GM12874 (cell line): ENCODE results near the gene MPO.

ENCODE experiments used
- TF ChIP-seq, protein P1 (sequence below): IDR thresholded peaks from 2 replicates; pipeline ENCODE4 v1.5.1; 2011; ENCODE audit warnings: low read depth, mild to moderate bottlenecking, control low read depth, low read length, moderate library complexity; ENCODE audit not compliant: insufficient read depth

MPO gene

DNA sequence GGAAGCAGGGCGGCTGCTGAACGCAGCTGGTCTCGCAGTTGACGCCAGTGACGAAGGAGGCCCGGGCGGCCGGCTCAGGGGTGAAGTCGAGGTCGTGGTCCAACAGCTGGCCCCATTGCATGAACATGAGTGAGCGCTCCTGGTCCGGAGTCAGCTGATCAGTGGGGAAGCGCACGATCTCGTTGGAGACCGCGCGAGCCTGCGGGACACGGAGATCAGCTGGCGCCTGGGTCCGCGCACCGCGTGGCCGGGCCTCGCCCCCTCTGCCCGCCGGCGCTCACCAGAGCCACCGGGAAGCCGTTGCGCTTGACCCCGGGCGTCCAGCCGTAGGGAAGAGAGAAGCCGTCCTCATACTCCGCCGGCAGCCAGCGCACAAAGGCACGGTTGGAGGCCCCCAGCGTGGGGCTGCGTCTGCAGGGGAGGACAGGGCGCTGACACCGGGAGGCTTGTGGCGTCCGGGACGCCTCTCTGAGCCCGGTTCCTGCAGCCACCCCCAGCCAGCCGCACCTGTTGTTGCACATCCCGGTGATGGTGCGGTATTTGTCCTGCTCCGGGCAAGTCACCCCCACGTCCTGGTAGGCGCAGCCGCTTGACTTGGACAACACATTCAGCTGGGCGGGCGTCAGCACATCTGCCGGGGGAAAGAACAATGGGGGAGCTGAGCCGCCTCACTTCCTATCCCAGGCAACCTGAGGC lies 1.6 kb downstream of the MPO start:
- TF ChIP-seq, protein P1, sequence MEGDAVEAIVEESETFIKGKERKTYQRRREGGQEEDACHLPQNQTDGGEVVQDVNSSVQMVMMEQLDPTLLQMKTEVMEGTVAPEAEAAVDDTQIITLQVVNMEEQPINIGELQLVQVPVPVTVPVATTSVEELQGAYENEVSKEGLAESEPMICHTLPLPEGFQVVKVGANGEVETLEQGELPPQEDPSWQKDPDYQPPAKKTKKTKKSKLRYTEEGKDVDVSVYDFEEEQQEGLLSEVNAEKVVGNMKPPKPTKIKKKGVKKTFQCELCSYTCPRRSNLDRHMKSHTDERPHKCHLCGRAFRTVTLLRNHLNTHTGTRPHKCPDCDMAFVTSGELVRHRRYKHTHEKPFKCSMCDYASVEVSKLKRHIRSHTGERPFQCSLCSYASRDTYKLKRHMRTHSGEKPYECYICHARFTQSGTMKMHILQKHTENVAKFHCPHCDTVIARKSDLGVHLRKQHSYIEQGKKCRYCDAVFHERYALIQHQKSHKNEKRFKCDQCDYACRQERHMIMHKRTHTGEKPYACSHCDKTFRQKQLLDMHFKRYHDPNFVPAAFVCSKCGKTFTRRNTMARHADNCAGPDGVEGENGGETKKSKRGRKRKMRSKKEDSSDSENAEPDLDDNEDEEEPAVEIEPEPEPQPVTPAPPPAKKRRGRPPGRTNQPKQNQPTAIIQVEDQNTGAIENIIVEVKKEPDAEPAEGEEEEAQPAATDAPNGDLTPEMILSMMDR, result no peak

DNA sequence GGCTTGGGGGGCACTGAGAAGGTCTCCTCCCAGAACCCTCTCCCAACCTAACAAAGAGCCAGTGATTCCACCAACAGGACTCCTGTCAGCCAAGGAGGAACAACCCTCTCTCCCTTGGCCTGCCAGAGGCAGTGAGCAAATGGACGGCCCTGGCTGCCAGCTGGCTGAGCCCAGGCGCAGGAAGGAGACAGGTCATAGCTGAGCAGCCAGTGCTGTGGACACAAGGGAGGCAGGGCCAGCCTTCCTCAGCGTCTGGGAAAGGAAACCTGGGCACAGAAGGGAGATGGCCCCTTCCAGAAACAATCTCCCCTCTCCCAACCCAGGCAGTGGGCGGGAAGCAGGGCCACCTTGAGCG lies 2.1 kb downstream of the MPO start:
- TF ChIP-seq, protein P1, result no peak

DNA sequence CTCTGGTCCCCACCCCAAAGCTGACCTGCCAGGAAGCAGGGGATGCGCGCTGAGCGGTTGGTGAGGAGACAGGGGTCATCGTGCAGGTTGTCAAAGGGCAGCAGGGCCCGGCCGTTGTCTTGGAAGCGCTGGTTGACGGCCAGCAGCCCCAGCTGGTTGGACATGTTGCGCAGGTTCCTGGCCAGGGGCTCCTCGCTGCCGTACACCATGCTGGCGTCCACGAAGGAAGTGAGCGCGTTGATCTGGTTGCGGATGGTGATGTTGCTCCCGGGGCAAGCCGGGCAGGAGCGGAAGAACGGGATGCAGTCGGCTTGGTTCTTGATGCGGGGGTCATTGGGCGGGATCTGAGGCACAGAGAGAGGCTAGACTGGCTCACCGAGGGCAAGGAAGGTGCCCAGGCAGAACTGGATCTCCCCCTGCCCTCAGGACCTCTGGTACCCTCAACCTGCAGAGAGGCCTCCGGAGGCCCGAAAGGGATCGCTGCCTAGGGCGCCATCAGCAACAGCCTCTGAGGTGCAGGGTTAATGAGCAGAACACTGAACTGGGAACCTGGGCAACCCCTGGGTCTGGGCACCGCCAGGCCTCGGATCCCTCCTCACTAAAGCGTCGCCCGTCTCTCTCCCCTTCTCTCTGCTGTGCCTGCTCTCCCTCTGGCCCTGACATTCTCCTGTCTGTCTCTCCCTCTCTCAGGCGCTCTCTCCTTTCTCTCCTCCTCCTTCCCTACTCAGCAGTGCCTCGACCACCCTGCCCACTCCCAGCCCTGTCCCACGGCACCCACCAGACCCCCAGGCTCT lies 2.7 kb downstream of the MPO start:
- TF ChIP-seq, protein P1, result no peak

DNA sequence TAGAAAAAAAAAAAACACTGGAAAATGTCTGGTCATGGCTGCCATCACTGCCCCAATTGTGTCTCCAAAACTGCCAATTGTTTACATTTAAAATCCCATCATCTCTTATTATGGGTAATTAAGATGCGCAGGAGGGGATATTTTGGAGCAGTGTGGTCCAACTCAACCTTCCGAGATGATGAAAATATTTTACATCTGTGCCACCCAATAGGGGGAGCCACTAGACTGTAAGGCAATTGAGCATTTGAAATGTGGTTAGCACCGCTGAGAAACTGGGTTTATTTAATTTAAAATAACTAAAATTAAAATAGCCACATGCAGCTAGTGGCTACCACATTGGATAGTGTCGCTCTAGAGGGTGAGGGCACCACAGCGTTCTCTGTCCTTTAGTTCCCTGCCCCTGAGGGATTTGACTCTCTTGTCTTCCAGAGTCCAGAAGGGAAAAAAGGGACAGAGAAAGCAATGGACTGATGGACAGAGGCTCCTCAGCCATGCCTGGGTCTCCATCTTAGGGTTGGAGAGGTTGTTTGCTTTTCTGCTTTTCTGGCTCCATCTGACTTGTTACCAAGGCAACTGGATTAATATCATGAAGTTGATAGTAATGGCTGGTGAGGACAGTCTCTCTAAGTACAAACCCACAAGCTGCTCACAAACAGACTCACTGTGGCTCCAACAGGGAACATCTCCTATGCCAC lies 3.5 kb downstream of the MPO start:
- TF ChIP-seq, protein P1, result peak; percentile 44; the same call in 1 of the 2 replicates

DNA sequence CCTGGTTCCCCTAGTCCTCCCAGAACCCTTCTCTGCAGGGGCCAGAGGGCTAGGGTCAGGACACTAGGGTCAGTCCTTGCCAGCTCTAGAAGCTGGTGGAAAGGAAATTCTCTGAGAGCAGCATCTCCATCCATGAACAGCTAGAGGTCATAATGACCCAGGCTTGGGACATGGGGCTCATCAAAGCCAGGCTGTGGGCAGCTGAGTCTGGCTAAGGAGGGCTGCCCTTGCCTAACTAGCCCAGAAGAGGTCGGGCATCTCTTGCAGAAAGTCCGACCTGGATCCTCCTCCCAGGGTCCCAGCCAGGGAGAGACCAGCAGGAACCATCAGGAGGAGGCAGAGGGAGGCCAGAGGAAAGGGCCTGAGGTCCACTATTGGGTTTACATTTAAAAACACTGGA lies 4.3 kb downstream of the MPO start:
- TF ChIP-seq, protein P1, result no peak

DNA sequence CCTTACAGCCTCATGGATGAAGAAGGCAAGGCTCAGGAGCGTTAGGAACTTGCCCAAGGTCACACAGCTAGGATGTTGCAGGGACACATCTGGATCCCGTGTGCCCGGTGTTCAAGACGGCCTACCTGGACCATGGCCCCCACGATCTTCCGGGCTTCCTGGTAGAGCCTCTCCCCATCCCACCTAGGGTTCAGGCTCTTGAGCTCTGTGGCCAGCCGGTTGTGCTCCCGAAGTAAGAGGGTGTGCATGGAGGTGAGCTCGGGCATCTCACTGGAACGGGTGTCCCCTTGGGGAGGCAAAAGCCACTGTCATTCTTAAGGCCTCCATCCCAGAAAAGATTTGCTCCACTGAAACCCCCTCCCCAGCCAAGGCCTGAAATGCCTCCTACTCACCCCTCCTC lies 5.3 kb downstream of the MPO start:
- TF ChIP-seq, protein P1, result no peak

DNA sequence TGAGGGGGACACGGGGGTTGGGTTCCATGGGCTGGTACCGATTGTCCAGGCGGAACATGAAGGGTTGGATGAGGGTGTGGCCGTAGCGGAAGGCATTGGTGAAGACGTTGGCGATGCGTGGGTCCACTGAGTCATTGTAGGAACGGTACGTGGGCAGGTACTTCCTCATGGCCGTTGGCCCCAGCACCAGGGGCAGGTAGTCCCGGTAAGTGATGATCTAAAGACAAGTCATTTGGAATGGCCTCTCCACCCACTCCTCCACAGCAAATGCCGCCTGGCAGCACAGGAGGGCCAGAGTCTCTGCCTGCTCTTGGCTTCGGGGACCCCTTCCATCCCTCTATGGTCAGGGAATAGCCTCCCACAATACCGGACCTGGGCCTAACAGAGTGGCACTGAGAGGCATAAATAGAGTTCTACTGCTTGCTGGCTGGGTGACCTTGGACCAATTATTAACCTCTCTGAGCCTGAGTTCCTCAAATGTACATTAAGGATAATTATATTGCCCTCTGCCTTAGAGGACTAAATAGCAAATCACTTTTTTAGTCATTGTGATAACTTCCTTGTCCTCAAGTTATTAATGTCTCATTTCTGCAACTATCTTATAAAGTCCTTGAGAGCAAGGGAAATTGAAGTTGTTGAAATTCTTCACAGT lies 7.2 kb downstream of the MPO start:
- TF ChIP-seq, protein P1, result no peak
